NCI-H2029 (cell line): ENCODE measurements around the gene SERPINB4.
"Not testable (repeated sequence)": the region's sequence is repeated elsewhere in the genome, so short reads cannot be mapped to it uniquely, and the experiment has no call there.

Source experiments
- DNase-seq: peaks from one replicate; lab custom pipeline; 2025; lab: John Stamatoyannopoulos, UW

The SERPINB4 gene

DNA sequence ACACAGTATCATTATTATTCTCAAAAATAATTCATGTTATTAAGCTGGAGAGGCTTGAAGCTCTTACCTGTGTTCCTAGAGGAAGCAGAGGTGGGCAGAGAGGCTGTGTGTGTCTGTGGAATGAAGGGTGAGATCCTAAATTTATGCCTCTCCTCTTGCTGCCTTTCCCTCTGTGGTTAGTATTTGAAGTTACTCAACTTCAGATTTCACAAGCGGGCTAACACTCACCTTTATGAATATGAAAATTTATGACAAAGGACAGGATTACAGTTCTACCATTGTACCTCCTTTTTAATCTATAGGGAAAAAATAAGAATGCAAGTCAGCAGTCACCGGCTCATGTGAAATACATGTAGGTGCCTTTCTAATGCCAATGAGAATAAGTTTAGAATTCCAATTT, at the start of gene SERPINB4:
Gene SERPINB4 (minus strand): TSS at position 115 of the 400 bp plus-strand sequence. CDS start 679 bp downstream, outside the sequence.
- not testable (repeated sequence) for DNase-seq

DNA sequence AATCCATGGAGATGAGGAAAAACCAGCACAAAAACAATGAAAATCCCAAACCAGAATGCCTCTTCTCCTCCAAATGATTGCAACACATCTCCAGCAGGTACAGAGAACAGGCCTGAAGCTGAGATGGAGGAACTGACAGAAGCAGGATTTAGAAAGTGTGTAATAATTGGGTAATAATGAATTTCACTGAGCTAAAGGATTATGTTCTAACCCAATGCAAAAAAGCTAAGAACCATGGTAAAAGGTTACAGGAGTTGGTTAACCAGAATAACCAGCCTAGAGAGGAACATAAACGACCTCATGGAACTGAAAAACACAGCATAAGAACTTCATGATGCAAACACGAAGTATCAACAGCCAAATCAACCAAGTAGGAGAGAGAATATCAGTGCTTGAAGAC, 45.0 kb upstream of the SERPINB4 start:
- DNase-seq, result no peak

GRCh38 chr18:63686871-63687270, 42.8 kb upstream of the SERPINB4 start:
- no peak for DNase-seq

GRCh38 chr18:63684718-63685117, 40.7 kb upstream of the SERPINB4 start:
- DNase-seq, result no peak

DNA sequence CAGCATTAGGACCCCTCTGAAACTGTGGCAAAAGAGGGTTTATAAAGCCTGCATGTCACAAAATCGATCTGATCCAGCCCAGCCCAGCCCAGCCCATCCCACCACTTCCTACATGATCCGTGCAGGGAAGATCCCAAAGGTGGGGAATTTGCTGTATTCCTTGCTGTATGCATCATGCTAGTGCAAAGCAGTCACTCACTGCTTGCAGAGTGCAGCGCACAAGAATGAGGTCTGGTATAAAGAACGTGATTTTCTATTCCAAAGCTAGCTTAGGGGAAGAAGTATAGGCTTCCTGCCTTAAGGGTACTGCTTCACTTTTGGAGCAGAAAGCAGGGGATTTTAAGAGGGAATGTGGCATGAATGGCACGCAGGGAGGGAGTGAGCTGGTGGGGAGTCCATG, 39.8 kb upstream of the SERPINB4 start:
- no peak for DNase-seq

DNA sequence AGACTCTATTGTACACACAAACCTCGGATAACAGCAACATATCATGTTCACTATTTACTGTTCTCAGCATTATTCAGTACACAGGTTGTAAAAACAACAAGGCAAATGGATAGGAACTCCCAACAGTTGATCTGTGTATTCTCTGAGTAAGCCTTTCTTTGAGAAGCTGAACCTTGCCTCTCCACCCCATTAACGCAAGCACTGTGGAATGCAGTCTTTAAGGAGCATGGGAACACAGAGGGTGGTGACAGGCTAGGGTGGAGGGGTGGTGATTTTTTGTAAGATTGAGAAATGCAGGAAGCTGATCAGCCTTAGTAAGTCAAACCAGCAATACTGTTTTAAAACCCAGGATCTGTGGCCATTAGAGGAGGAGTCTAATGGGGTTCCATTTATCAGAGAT, 39.1 kb upstream of the SERPINB4 start:
- no peak for DNase-seq

- DNase-seq, result peak; percentile 42
These were observed 37.6 kb upstream of the SERPINB4 start for GRCh38 chr18:63681449-63682340.

- DNase-seq, result no peak
These were observed 36.0 kb upstream of the SERPINB4 start for GRCh38 chr18:63679820-63680606.

GRCh38 chr18:63677500-63678225, 33.6 kb upstream of the SERPINB4 start:
- no peak for DNase-seq

GRCh38 chr18:63676526-63677323, 32.7 kb upstream of the SERPINB4 start:
- no peak for DNase-seq

DNA sequence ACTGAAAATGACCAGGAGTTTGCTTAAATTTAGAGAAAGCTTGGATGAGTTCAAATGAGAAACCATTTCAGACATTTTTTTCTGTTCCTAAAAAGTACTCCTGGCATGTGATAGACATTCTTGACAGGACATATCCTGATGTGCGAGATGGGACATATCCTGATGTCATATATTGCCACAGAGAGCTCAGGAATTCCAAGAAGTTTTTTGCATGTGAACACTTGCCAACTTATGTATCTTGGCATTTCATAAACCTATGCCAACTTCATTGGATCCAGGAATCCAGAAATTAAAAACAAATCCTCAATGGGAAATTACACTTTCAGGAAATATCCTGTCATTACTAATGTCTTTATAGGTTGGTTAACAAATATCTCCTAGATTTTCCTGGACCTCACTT, 20.5 kb upstream of the SERPINB4 start:
- DNase-seq, result no peak

GRCh38 chr18:63661750-63662149, 17.7 kb upstream of the SERPINB4 start, which contains the start of gene SERPINB3:
TSS of gene SERPINB3 (minus strand) at chr18:63661893. CDS start at chr18:63661216, 677 bp downstream.
- DNase-seq, result not testable (repeated sequence)

GRCh38 chr18:63658920-63659319, 14.9 kb upstream of the SERPINB4 start:
- not testable (repeated sequence) for DNase-seq

- DNase-seq, result not testable (repeated sequence)
These were observed 6.2 kb upstream of the SERPINB4 start for GRCh38 chr18:63650271-63650670.

DNA sequence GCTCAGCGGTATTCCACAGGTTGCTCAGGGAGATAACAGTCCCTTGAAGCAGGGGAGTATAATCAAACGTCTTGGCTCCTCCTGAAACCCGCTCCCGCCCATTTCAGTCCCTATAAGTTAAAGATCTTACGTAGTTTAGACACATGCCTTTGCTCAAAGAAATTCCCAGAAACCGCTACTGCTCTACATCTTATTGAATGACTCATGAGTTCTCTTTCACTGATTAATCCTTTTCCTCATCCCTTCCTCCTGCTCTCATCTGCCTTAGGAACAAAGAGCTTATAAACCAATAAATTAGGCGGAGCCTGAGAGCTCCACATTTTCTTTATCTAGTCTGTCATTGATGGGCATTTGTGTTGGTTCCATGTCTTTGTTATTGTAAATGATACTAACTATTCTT, 4.2 kb upstream of the SERPINB4 start:
- DNase-seq, result no peak

DNA sequence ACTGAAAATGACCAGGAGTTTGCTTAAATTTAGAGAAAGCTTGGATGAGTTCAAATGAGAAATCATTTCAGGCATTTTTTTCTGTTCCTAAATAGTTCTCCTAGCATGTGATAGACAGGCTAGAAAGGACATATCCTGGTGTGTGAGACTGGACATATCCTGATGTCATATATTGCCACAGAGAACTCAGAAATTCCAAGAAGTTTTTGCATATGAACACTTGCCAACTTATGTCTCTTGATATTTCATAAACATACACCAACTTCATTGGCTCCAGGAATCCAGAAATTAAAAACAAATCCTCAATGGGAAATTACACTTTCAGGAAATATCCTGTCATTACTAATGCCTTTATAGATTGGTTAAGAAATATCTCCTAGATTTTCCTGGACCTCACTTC, 2.9 kb upstream of the SERPINB4 start:
- DNase-seq, result no peak

DNA sequence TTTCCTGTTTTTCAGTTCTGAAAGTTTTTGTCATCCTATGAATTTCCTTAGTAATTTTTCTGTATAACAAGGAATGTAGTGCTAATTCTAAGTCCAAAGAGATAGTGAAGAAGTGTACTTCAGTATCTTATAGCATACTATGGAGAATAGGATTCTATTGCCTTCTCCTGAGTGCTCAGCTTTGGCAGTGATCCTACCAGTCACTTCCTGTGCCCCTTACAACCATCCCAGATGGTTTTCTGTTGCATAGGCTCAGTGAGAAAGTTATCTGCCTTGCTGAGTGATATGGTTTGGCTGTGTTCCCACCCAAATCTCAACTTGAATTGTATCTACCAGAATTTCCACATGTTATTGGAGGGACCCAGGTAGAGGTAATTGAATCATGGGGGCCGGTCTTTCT, 638 bp upstream of the SERPINB4 start:
- DNase-seq, result not testable (repeated sequence)

DNA sequence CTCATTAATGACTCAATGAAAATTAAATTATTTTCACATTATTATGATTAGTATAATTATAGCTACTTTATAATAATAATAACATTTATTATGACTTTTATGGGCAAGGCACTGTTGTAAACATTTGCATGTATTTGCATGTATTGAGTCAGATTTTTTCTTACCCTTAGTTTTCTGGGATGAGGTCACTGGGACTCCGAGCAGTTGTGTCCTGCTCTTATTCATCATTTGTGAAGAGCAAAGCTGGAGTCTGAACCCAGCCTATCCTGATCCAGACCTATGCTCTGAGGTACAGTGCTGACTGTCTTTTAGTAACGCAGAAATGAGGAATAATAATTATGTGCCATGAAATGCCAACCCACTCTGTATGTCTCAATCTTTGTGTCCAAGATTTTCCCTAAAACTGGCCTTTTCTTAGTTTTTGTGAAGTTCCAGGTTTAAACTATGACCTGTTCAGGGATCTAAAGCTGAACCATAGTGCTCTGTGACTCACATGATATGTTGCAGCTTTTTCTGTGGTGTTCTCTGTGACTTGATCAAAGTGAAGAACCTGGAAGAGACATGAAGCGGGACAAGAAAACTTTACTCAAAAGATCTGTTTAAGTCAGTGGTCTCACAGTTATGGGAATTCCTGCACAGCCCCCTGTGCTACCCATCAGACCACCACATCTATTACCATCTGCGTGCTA, 1.2 kb downstream of the SERPINB4 start:
- DNase-seq, result not testable (repeated sequence)

- not testable (repeated sequence) for DNase-seq
These were observed 2.8 kb downstream of the SERPINB4 start for GRCh38 chr18:63641157-63641680.

DNA sequence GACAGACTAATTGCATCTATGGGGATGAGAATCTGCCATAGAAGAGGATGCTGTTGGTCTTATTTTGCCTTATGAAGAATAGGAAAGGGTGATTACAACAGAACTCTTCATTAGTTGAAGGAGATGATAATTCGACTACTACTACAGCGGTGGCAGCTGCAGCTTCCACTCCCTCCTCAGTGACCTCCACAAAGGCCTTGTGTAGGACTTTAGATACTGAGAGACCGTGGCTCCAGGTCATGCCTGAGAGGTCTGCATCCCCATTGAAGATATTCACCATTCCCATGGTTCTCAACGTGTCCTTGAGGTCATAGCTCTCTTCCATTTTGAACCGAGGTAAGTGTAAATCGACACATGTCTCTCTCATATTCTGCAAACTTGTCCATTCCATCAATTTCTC, 6.4 kb downstream of the SERPINB4 start:
- DNase-seq, result no peak
